A673 (cell line): Measurements from ENCODE around the gene CENPA.

Experiments
- EZH2 ChIP-seq: fragments of 200-600 bp; sonication (generic); IDR thresholded peaks from 2 replicates; pipeline ENCODE4 v1.6.1; 2017; ENCODE audit warnings: borderline replicate concordance, low read depth, mild to moderate bottlenecking, mixed read lengths, antibody characterized with exemption, low read length; ENCODE audit not compliant: poor library complexity, severe bottlenecking
- TF ChIP-seq, protein P1 (sequence below): fragments of 300-800, 200-600 bp; sonication (generic); conservative IDR thresholded peaks from 2 replicates; pipeline ENCODE4 v1.5.1; 2017; ENCODE audit warnings: low read depth, mild to moderate bottlenecking, antibody characterized with exemption, low read length, moderate library complexity, mixed read lengths

DNA sequence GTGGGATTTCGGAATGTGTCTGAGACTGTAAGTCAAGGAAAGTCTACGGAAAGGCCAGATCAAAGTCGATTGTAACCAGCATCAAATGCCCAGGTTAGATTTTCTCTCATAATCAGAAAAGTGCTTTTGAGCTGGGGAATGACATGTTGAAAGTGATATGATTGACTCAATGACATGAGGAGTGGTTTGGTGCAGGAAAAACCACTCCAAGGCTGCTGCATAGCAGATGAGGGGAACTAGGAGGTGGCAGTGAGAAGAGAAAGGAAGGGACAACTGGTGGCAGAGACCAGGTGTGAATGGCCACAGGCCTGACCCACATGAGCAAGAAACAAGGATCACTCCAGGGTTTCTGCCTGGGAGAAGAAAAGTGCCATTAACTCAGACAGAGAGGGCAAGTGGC is 20.9 kb upstream of the CENPA start:
- TF ChIP-seq, protein P1, sequence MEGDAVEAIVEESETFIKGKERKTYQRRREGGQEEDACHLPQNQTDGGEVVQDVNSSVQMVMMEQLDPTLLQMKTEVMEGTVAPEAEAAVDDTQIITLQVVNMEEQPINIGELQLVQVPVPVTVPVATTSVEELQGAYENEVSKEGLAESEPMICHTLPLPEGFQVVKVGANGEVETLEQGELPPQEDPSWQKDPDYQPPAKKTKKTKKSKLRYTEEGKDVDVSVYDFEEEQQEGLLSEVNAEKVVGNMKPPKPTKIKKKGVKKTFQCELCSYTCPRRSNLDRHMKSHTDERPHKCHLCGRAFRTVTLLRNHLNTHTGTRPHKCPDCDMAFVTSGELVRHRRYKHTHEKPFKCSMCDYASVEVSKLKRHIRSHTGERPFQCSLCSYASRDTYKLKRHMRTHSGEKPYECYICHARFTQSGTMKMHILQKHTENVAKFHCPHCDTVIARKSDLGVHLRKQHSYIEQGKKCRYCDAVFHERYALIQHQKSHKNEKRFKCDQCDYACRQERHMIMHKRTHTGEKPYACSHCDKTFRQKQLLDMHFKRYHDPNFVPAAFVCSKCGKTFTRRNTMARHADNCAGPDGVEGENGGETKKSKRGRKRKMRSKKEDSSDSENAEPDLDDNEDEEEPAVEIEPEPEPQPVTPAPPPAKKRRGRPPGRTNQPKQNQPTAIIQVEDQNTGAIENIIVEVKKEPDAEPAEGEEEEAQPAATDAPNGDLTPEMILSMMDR, result no peak
- TF ChIP-seq EZH2, result no peak
